Sigmoid colon (tissue), 7 donors: ENCODE results near the gene GHRH. TPM values are rescaled to one million over a fixed set of nuclear protein-coding genes. Genes with fewer than 3 reads are reported as not detected.

ENCODE experiments used
- DNase-seq: peaks from one replicate; pipeline ENCODE4 v3.0.0-alpha.2; 2019
- H3K27ac ChIP-seq, 4 donors: fragments of 200-600 bp; sonication (generic); one replicate each; pipeline ENCODE4 v1.5.1; 2016 to 2019; ENCODE audit warnings: mild to moderate bottlenecking in 1 of 4
- H3K27me3 ChIP-seq, 3 donors: fragments of 200-600 bp; sonication (generic); one replicate each; pipeline ENCODE4 v1.5.1; 2019; ENCODE audit warnings: mild to moderate bottlenecking in 1 of 3
- H3K36me3 ChIP-seq, 4 donors: fragments of 200-600 bp; sonication (generic); one replicate each; pipeline ENCODE4 v1.5.1; 2016 to 2019
- H3K4me1 ChIP-seq, 4 donors: fragments of 200-600 bp; sonication (generic); one replicate each; pipeline ENCODE4 v1.5.1; 2017 to 2019
- H3K4me3 ChIP-seq, 4 donors: fragments of 200-600 bp; sonication (generic); one replicate each; pipeline ENCODE4 v1.5.1; 2017 to 2019; ENCODE audit warnings: mild to moderate bottlenecking in 2 of 4, moderate library complexity in 1 of 4
- H3K9me3 ChIP-seq, 4 donors: fragments of 200-600 bp in 3 of 4; sonication (generic) in 3 of 4; one replicate each; pipeline versions ENCODE4 v1.5.1 to v1.6.1; 2013 to 2019
- EP300 ChIP-seq, 4 donors: sonication (generic); formaldehyde crosslinking; IDR thresholded peaks; one replicate each; pipeline ENCODE4 v1.6.1; 2017; ENCODE audit warnings: antibody characterized with exemption in 4 of 4
- POLR2A ChIP-seq, 2 donors: fragments of 450-650 bp; IDR thresholded peaks; one replicate each; pipeline ENCODE4 v1.6.1; 2016; ENCODE audit warnings: antibody characterized with exemption in 2 of 2, mild to moderate bottlenecking in 2 of 2, moderate library complexity in 2 of 2
- POLR2AphosphoS5 ChIP-seq, 4 donors: sonication (generic); formaldehyde crosslinking; IDR thresholded peaks; one replicate each; pipeline ENCODE4 v1.6.1; 2017; ENCODE audit warnings: antibody characterized with exemption in 4 of 4
- WGBS, 2 donors: extraction: QIAGEN DNeasy Blood & Tissue Kit; methylation state at CpG; one replicate each; pipeline ENCODE4 v1.1.7; 2013; 5-methylcytosine and 5-hydroxymethylcytosine counted together
- intact Hi-C: fragments of 100-400 bp; cut with DNase I; formaldehyde crosslinking; loops from one replicate; pipeline ENCODE4 v1.15.1; 2023
- polyA plus RNA-seq, 3 donors: library from polyadenylated mRNA; stranded (reverse); fragments of 200-250 nt; gene quantifications; one replicate each; pipeline ENCODE4 v1.2.3, GENCODE V29; 2013
- total RNA-seq, 4 donors: library from RNA; depleted of rRNA; stranded (reverse); fragments of >200 nt; gene quantifications; one replicate each; pipeline ENCODE4 v1.1.0, GENCODE V29; 2016
- TF ChIP-seq, protein P1 (sequence below), 4 experiments: fragments of 450-650 bp in 3 of 4; fragments of 200-600 bp in 1 of 4; IDR thresholded peaks; one replicate each; pipeline ENCODE4 v1.5.1; 2016 to 2019; ENCODE audit warnings: antibody characterized with exemption in 4 of 4, mild to moderate bottlenecking in 3 of 4, moderate library complexity in 2 of 4
- donor health status: healthy with polysubstance abuse.
- donor health status: Bipolar disorder and iron deficiency.
- donor health status: healthy.

GHRH gene
- total and polyA plus RNA-seq, 7 donors, result not detected

DNA sequence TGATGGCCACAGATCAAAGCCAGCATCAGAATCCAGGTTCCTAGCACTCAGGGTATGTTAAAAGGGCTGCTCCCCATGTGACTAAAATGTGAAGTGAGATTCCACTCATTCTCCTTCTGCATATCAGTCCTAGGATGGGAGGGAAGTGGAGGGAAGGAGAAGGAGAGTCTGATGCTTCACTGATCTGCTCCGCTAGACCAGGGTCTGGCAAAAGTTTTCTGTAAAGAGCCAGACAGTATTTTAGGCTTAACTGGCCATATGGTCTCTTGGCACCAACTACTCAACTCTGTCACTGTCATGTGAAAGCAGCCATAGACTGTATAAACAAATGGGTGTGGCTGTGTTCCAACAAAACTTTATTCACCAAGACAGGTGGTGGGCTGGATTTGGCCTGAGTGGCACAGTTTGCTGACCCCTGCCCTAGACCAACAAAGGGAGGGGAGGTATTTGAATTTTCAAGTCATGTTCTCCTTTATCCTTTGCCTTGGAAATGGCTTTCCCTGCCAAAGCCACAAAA, 22.6 kb downstream of the GHRH start:
- Histone ChIP-seq H3K27me3 (no peaks in the 10 kb centered on the region), H3K27ac (peak overlapping the region in 1 of 4 donors; percentile 16), H3K36me3 (peaks cover 21 to 94% (median 60%) of the 10 kb centered on the region in 4 donors), H3K4me1 (peaks cover 0 to 16% (median 7%) of the 10 kb centered on the region in 4 donors), H3K4me3 (no peak overlapping the region), H3K9me3 (no peaks in the 10 kb centered on the region)
- 63 to 64% methylated on average over 1 of the region's 1 CpG for WGBS, 2 donors
- intact Hi-C loops, result no loop called here
- TF ChIP-seq EP300 (IDR thresholded peaks at IDR 0.05) (no peak), POLR2A (IDR thresholded peaks at IDR 0.05) (no peak)
- DNase-seq, result peak; percentile 21

GRCh38 chr20:37238426-37238825, 23.2 kb downstream of the GHRH start:
- DNase-seq, result no peak
- TF ChIP-seq POLR2AphosphoS5 (IDR thresholded peaks at IDR 0.05), result no peak
- TF ChIP-seq EP300 (IDR thresholded peaks at IDR 0.05), result no peak
- TF ChIP-seq, protein P1, sequence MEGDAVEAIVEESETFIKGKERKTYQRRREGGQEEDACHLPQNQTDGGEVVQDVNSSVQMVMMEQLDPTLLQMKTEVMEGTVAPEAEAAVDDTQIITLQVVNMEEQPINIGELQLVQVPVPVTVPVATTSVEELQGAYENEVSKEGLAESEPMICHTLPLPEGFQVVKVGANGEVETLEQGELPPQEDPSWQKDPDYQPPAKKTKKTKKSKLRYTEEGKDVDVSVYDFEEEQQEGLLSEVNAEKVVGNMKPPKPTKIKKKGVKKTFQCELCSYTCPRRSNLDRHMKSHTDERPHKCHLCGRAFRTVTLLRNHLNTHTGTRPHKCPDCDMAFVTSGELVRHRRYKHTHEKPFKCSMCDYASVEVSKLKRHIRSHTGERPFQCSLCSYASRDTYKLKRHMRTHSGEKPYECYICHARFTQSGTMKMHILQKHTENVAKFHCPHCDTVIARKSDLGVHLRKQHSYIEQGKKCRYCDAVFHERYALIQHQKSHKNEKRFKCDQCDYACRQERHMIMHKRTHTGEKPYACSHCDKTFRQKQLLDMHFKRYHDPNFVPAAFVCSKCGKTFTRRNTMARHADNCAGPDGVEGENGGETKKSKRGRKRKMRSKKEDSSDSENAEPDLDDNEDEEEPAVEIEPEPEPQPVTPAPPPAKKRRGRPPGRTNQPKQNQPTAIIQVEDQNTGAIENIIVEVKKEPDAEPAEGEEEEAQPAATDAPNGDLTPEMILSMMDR (IDR thresholded peaks at IDR 0.05), result no peak
- TF ChIP-seq POLR2A (IDR thresholded peaks at IDR 0.05), result no peak
- H3K27ac ChIP-seq, result no peak overlapping the region
- peaks cover 0 to 10% (median 2%) of the 10 kb centered on the region in 4 donors for H3K4me1 ChIP-seq
- no peaks in the 10 kb centered on the region for H3K27me3 ChIP-seq
- 93% methylated on average over 6 of the region's 6 CpGs for WGBS, 2 donors
- no peaks in the 10 kb centered on the region for H3K9me3 ChIP-seq
- intact Hi-C loops, result no loop called here
- H3K4me3 ChIP-seq, result no peak overlapping the region
- H3K36me3 ChIP-seq, result peaks cover 21 to 100% (median 65%) of the 10 kb centered on the region in 4 donors

- Histone ChIP-seq H3K27me3 (no peaks in the 10 kb centered on the region), H3K9me3 (no peaks in the 10 kb centered on the region), H3K4me3 (no peak overlapping the region), H3K36me3 (peaks cover 21 to 100% (median 71%) of the 10 kb centered on the region in 4 donors), H3K4me1 (peaks cover 0 to 8% (median 0%) of the 10 kb centered on the region in 4 donors), H3K27ac (no peak overlapping the region)
- intact Hi-C loops, result no loop called here
- DNase-seq, result no peak
- 92 to 97% methylated on average over 5 of the region's 5 CpGs for WGBS, 2 donors
- TF ChIP-seq, protein P1 (IDR thresholded peaks at IDR 0.05), result no peak
- TF ChIP-seq POLR2AphosphoS5 (IDR thresholded peaks at IDR 0.05) (no peak), EP300 (IDR thresholded peaks at IDR 0.05) (no peak), POLR2A (IDR thresholded peaks at IDR 0.05) (no peak)
Observed at GRCh38 chr20:37237656-37238055, 24.0 kb downstream of the GHRH start.

- 91 to 92% methylated on average over 4 of the region's 4 CpGs for WGBS, 2 donors
- H3K4me1 ChIP-seq, result peaks cover 0 to 8% (median 0%) of the 10 kb centered on the region in 4 donors
- no peak overlapping the region for H3K27ac ChIP-seq
- H3K4me3 ChIP-seq, result no peak overlapping the region
- no peaks in the 10 kb centered on the region for H3K27me3 ChIP-seq
- peaks cover 32 to 100% (median 74%) of the 10 kb centered on the region in 4 donors for H3K36me3 ChIP-seq
- H3K9me3 ChIP-seq, result no peaks in the 10 kb centered on the region
- peak; percentile 2 for DNase-seq
- TF ChIP-seq, protein P1 (IDR thresholded peaks at IDR 0.05), result no peak
- TF ChIP-seq EP300 (IDR thresholded peaks at IDR 0.05), result no peak
- TF ChIP-seq POLR2AphosphoS5 (IDR thresholded peaks at IDR 0.05), result no peak
- intact Hi-C loops, result no loop called here
Observed at GRCh38 chr20:37236462-37236861, 25.2 kb downstream of the GHRH start.

- H3K9me3 ChIP-seq, result no peaks in the 10 kb centered on the region
- H3K4me3 ChIP-seq, result no peak overlapping the region
- H3K27ac ChIP-seq, result no peak overlapping the region
- TF ChIP-seq POLR2AphosphoS5 (IDR thresholded peaks at IDR 0.05), result no peak
- TF ChIP-seq, protein P1 (IDR thresholded peaks at IDR 0.05), result no peak
- no peak for TF ChIP-seq POLR2A (IDR thresholded peaks at IDR 0.05)
- no peak for TF ChIP-seq EP300 (IDR thresholded peaks at IDR 0.05)
- peaks cover 44 to 100% (median 78%) of the 10 kb centered on the region in 4 donors for H3K36me3 ChIP-seq
- 89 to 92% methylated on average over 6 of the region's 6 CpGs for WGBS, 2 donors
- peak; percentile 6 for DNase-seq
- peaks cover 0 to 8% (median 0%) of the 10 kb centered on the region in 4 donors for H3K4me1 ChIP-seq
- no peaks in the 10 kb centered on the region for H3K27me3 ChIP-seq
- intact Hi-C loops, result no loop called here
Observed at GRCh38 chr20:37235065-37235464, 26.5 kb downstream of the GHRH start.
